ENCODE results near the gene ABCB4.

Gene ABCB4

GRCh38 chr7:87426160-87426559 lies 49.3 kb downstream of the ABCB4 start:
- no peak for ATAC-seq
- no peak for TF ChIP-seq TCF4 (CRISPR knock-in tag; IDR thresholded peaks at IDR 0.05; ENCODE audit: borderline replicate concordance)
- TF ChIP-seq CSRNP3 (CRISPR knock-in tag; IDR thresholded peaks at IDR 0.05): no peak
- TF ChIP-seq, protein P1, sequence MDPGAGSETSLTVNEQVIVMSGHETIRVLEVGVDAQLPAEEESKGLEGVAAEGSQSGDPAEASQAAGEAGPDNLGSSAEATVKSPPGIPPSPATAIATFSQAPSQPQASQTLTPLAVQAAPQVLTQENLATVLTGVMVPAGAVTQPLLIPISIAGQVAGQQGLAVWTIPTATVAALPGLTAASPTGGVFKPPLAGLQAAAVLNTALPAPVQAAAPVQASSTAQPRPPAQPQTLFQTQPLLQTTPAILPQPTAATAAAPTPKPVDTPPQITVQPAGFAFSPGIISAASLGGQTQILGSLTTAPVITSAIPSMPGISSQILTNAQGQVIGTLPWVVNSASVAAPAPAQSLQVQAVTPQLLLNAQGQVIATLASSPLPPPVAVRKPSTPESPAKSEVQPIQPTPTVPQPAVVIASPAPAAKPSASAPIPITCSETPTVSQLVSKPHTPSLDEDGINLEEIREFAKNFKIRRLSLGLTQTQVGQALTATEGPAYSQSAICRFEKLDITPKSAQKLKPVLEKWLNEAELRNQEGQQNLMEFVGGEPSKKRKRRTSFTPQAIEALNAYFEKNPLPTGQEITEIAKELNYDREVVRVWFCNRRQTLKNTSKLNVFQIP (CRISPR knock-in tag; IDR thresholded peaks at IDR 0.05; ENCODE audit: borderline replicate concordance, low read depth): no peak

- TF ChIP-seq ZFP30 (CRISPR knock-in tag; IDR thresholded peaks at IDR 0.05) (no peak), PPARA (CRISPR knock-in tag; IDR thresholded peaks at IDR 0.05; ENCODE audit: borderline replicate concordance) (no peak), ZFP3 (CRISPR knock-in tag; IDR thresholded peaks at IDR 0.05) (no peak), OSR1 (CRISPR knock-in tag; IDR thresholded peaks at IDR 0.05) (no peak), CREB5 (CRISPR knock-in tag; IDR thresholded peaks at IDR 0.05; ENCODE audit: low read depth) (no peak), TSHZ2 (CRISPR knock-in tag; IDR thresholded peaks at IDR 0.05) (no peak), ESRRG (CRISPR knock-in tag; IDR thresholded peaks at IDR 0.05) (no peak), ZC3H10 (CRISPR knock-in tag; IDR thresholded peaks at IDR 0.05) (no peak), ZNF8 (CRISPR knock-in tag; IDR thresholded peaks at IDR 0.05) (no peak), ZNF565 (CRISPR knock-in tag; conservative IDR thresholded peaks at IDR 0.05; ENCODE audit: low read depth) (no peak), TCF4 (CRISPR knock-in tag; IDR thresholded peaks at IDR 0.05; ENCODE audit: borderline replicate concordance) (no peak), RARB (CRISPR knock-in tag; IDR thresholded peaks at IDR 0.05) (no peak), ZNF70 (CRISPR knock-in tag; IDR thresholded peaks at IDR 0.05) (no peak), GLIS3 (CRISPR knock-in tag; IDR thresholded peaks at IDR 0.05) (no peak), BACH2 (CRISPR knock-in tag; IDR thresholded peaks at IDR 0.05; ENCODE audit: borderline replicate concordance) (no peak), ARNTL (CRISPR knock-in tag; IDR thresholded peaks at IDR 0.05; ENCODE audit: borderline replicate concordance, low read depth) (no peak), CSDC2 (CRISPR knock-in tag; IDR thresholded peaks at IDR 0.05) (no peak), TOX (CRISPR knock-in tag; IDR thresholded peaks at IDR 0.05; ENCODE audit: borderline replicate concordance) (no peak)
- TF ChIP-seq, protein P1 (CRISPR knock-in tag; IDR thresholded peaks at IDR 0.05; ENCODE audit: borderline replicate concordance, low read depth): no peak
- no peak for ATAC-seq
These were observed 51.4 kb downstream of the ABCB4 start for GRCh38 chr7:87424075-87424474.

DNA sequence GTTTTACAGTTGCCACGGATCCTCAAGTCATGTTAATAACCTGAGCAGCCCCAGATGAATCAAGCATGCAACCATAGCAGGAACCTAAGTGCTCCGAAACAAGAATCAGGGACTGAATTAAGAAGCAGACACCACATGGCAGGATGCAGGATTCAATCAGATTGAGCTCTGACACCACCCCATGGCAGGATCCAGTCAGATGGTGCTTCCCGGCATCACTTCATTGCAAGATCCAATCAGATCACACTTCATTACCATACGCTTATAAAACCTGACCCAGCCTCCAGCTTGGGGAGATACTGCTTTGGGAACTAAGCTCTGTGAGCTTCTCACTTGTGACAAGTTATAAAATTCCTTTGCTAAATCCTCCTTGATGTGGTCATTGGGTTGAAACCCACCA lies 55.3 kb downstream of the ABCB4 start:
- no peak for ATAC-seq
- TF ChIP-seq CSRNP3 (CRISPR knock-in tag; IDR thresholded peaks at IDR 0.05) (no peak), ESRRG (CRISPR knock-in tag; IDR thresholded peaks at IDR 0.05) (no peak), CREB5 (CRISPR knock-in tag; IDR thresholded peaks at IDR 0.05; ENCODE audit: low read depth) (no peak), ISL1 (CRISPR knock-in tag; IDR thresholded peaks at IDR 0.05) (no peak), ZFP30 (CRISPR knock-in tag; IDR thresholded peaks at IDR 0.05) (no peak), BACH2 (CRISPR knock-in tag; IDR thresholded peaks at IDR 0.05; ENCODE audit: borderline replicate concordance) (no peak), ARNTL (CRISPR knock-in tag; IDR thresholded peaks at IDR 0.05; ENCODE audit: borderline replicate concordance, low read depth) (no peak), ZNF70 (CRISPR knock-in tag; IDR thresholded peaks at IDR 0.05) (no peak), TOX (CRISPR knock-in tag; IDR thresholded peaks at IDR 0.05; ENCODE audit: borderline replicate concordance) (no peak), ZFP3 (CRISPR knock-in tag; IDR thresholded peaks at IDR 0.05) (no peak)
- TF ChIP-seq, protein P1 (CRISPR knock-in tag; IDR thresholded peaks at IDR 0.05; ENCODE audit: borderline replicate concordance, low read depth): no peak
